Fibroblast of skin of back (primary cell): ENCODE measurements around the gene TRPV6.
A peak's percentile ranks its signal among the peaks of the same experiment; 100 is the strongest.

Experiments used
- DNase-seq: peaks from one replicate; pipeline ENCODE4 v3.0.0-alpha.2; 2013

Gene TRPV6

DNA sequence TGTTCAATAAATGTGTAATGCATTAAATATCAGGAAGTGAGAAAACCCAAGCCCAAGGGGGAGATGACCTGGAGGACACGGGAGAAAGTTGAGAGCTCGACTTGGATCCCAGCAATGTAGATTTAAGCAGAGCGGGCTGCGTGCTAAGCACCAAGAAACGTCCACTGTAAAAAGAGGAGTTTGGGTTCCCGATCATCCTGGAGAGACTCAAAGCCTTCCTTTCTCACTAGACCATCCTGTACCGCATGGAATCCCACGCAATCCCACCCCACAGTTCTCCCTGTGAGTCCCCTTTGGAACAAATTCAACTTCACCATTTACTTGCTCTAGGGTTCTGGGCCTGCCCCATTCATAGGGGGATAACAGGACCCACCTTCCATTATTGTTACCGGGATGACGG is 2.4 kb downstream of the TRPV6 start:
- no peak for DNase-seq

DNA sequence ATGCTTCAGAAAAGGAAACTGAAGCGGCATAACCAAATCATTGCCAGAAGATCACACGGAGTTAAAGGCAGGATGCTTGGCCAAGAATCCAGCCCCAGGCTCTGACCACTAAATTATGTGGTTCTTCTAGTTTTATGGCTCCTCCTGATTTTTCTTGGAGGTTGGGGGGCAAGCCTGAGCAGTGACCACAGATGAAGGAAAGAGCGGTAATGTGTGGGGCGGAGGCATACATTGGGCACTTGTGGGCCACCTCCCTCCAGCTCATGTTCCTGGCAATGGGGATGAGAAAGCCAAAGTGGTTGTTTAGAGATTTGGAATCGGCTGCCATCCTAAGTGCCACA is 3.2 kb downstream of the TRPV6 start:
- DNase-seq, result no peak

GRCh38 chr7:142881586-142882337 is 3.8 kb downstream of the TRPV6 start:
- DNase-seq, result no peak

DNA sequence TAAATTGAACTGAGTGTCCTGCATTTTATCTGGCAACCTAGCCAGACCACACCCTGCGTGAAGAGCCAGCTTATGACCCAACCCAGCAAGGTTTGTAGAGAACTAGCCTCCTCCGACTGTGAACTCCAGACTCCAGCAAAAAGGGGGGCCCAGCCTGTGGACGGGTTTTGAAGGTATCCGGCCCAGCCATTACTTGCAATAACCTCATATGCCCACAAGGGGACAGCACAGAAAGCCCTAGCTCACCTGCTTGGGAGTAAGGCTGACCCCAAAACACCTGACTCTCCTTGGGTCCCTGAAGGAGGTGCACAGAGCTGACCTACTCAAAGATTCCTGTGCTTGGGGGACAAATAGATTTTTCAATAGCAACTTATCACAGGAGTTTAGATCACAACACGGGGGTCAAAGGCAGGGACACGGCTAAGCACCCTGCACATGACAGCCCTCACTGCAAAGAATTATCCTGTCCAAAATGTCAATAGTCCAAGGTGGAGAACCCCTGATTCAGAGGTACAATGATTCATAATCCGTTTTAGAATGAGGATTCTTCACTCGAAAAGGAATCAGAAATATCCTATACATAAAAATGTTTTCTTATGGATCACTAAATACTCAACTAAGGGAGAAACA is 4.6 kb downstream of the TRPV6 start:
- DNase-seq, result peak; percentile 17

- DNase-seq, result no peak
Observed at GRCh38 chr7:142879060-142879459, 6.5 kb downstream of the TRPV6 start.

DNA sequence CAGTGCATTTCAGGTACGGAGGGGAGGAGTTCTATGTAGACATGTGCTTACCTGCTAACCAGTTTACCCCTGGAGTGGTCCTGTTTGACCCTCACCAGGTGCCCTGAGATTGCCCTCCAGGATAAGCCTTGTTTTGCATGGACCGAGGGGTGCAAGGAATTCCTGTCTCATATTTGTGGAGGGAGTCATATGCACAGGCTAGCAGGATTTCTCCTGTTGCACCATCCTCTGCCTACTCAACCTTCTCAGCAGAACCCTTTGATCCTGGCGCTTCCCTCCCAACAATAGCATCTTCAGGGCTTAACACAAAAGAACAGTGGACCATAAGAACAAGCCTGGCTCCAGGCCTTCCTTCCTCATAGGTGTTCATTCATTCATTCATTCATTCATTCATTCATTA is 7.2 kb downstream of the TRPV6 start:
- no peak for DNase-seq

DNA sequence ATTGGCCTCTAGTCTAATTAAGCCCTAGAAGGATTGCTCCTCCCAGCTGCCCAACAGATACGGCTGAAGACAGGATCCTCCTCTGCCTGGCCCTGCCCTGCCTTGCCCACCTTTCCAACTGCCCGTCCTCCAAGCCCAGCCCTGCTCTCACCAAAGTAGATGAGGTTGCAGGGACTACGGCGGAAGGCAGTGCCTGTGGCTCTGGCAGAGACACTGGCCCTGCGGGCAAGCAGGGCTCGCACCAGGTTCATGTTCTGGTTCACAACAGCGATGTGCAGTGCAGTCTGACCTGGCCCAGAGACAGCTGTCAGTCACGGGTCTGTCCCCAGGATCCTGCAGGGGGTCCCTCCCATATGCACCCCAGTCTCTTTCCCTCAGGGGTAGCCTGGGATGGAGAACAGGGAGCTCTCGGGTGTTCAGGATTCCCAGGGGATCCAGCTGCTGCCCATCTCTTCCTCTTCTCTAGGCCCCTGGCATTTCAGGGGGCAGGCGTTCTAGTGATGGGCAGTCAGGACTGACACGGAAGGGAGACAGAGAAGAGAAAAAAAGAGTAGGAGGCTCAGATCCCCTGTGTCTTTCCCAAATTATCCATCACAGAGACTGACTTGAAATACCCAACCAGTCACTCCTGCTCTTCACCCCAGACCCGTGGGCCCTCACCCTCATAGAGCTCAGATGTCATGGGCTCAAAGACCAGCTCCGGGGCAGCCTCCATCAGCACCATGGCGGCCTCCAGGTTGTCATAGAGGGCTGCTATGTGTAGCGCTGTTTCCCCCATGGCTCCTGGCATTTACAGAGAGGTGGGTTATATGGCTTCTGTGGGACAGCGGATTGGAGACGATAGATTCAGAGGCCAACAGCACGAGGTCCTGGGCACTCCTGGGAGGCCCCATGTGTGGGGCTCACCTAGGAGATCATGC is 8.3 kb downstream of the TRPV6 start:
- DNase-seq, result no peak

- DNase-seq, result no peak
Observed at GRCh38 chr7:142876236-142876960, 9.1 kb downstream of the TRPV6 start.

DNA sequence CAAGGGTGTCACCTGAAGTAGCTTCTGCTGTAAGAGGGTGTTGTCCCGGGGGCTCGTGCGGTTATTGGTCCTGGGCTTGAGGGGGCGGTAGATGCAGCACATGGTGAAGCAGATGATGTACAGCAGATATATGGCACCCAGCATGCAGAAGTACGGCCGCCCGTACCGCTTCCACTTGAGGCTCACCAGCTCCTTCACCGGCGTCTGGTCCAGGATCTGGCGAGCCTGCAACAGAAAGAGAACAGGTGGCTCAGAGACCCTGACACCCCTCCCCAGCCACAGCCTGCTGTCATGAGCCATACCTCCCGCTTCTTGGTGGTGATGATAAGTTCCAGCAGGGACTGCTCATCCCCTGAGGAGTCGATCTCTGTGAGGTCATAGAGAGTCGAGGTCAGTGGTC is 10.1 kb downstream of the TRPV6 start:
- no peak for DNase-seq

- DNase-seq, result no peak
Observed at GRCh38 chr7:142874837-142875236, 10.7 kb downstream of the TRPV6 start.

DNA sequence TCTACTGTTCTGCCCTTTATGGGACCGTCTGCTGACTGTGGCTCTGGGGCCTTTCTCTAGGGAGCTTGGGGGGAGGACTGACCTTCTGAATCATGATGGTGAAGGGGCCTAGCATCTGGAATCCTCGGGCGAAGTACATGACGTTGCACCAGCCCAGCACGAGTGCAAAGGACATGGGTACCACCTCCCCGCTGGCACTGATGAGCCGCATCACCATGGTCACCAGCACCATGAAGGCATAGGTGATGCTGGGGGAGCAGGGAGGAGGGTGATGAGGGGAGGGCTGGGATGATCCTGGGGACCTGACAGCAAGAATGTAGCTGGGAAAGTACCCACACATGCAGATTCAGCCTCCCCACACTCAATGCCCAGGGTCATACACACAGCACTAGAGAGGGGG is 11.1 kb downstream of the TRPV6 start:
- DNase-seq, result no peak

DNA sequence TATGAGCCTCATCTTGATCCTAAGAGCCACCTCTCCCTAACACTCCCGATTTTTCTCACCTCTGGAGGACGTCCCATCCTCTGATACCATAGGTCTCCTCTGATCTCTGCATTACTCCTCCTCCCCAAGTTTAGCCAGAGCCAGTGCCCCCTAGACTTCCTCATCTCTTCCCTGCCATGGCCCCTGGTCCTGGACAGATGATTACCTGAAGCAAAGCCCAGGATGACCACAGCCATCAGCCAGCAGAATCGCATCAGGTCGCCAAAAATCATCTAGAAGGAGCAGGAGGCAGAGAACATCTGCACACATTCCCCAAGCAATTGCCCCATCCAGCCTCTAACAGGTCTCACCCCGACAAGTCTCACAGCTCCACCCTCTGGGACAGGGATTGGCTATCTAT is 11.7 kb downstream of the TRPV6 start:
- no peak for DNase-seq

- DNase-seq, result no peak
Observed at GRCh38 chr7:142873281-142873784, 12.2 kb downstream of the TRPV6 start.

GRCh38 chr7:142872106-142872675 is 13.4 kb downstream of the TRPV6 start:
- no peak for DNase-seq

DNA sequence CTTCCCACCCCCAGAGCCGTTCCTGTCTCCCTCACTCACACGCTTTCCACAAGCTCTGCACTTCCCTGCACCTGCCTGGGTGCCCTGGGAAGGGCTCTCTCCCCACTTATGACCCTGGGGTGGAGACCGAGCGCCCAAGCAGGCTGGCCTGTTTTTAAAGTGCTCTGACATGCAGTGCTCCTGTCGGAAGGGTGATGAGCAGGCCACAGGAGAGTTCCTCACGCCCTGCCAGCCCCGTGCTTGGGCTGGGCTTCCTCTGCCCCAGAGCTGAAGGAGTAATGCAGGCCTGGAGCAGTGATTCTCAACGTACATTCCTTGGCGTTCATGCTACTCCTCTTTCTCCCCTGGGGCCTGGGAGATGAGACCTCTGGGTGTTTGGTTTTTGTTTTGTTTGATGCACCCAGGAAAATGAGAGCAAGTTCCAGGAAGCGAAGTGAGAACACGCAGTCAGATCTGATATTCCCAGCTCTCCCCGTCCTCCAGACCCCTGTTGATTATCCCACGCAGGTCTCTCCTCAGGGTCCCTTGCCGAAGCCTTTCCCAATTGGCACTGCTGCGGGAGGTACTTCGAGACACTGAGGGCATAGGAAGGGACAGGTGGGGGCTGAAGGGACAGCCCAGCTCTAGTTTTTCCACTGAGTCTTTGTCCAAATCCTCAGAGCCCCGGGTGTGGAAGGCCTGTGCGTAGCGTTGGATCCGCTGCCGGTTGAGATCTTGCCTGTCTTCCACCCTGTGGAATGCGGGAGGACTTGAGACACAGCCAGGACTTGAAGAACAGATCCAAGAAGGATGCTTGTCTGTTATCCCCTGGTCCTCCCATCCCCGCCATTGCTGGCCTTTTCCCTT is 14.1 kb downstream of the TRPV6 start:
- no peak for DNase-seq

DNA sequence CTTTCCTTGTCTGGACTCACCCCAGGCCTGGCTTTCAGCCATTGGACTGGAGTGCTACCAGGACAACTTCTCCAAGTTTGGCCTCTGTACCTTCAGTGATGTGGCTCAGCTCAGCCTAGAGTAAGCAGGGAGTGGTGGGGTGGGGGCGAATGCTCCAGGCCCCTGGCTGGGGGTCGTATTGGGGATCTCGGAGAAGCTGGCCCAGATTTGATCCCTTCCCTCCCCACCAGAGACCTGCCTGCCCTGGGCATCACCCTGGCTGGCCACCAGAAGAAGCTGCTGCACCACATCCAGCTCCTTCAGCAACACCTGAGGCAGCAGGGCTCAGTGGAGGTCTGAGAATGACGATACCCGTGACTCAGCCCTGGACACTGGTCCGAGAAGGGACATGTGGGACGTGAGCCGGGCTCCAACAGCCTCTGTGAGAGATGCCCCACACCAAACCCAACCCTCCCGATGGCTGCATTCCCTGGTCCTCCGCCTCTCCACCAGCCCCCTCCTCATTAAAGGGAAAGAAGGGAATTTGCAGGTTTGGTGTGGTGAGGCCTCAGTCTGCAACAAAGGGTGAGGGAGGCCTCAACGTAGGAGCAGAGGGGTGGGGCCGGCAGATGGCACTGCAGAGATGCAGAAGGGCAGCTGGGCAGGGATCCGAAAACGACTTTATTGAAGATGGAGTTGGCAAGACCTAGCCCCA is 14.8 kb downstream of the TRPV6 start:
- no peak for DNase-seq

DNA sequence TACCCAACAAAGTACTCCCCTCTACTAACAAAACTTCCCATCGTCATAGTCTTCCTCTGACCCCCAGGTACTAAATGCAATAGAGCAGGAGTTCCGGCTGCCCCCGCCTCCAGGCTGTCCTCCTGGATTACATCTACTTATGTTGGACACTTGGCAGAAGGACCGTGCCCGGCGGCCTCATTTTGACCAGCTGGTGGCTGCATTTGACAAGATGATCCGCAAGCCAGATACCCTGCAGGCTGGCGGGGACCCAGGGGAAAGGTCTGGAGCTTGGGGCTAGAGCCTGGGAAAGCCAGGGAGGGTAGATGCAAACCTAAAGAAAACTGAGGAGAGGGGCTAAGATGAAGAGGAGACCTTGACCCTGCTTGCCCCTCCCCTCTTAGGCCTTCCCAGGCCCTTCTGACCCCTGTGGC is 15.4 kb downstream of the TRPV6 start:
- DNase-seq, result no peak

- no peak for DNase-seq
Observed at GRCh38 chr7:142869434-142869833, 16.1 kb downstream of the TRPV6 start.

GRCh38 chr7:142868986-142869415 is 16.5 kb downstream of the TRPV6 start:
- DNase-seq, result no peak

- DNase-seq, result no peak
Observed at GRCh38 chr7:142868188-142868985, 17.2 kb downstream of the TRPV6 start.
